ENCODE results near the gene ZNF22. TPM values are rescaled to one million over a fixed set of nuclear protein-coding genes. Genes with fewer than 3 reads are reported as not detected.

The ZNF22 gene
- polyA plus RNA-seq, 1 donor (not counting 4 experiments of a cell fraction or from before 2014, with no cell fraction given): 9.4 TPM

DNA sequence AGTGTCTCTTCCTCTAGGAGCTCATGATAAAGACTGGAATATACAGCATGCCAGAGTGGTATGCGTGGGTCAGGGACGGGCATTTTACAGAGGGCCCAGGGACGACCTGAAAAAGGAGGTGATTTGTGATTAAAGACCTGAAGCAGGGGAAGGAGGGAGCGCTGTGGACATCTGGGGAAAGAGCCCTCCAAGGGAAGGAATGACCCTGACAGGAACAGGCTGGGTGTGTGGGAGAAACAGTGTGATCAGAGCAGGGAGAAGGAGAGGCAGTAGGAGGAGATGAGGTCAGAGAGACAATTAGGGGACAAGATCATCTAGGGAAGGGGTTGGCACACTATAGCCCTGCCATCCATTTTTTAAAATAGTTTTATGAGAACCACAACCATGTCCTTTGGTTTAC, 44.5 kb upstream of the ZNF22 start:
- Histone ChIP-seq H3K4me2 (ENCODE audit: control insufficient read depth, extremely low read depth, insufficient read depth, low read depth, low read length) (no peak overlapping the region), H3K27ac (ENCODE audit: control insufficient read depth, insufficient read depth, low read length) (no peak overlapping the region), H3K4me1 (ENCODE audit: control insufficient read depth, extremely low read depth, insufficient read depth, low read length) (peaks cover 12% of the 10 kb centered on the region), H3K9ac (ENCODE audit: control insufficient read depth, extremely low read depth, insufficient read depth, low read length) (no peak overlapping the region), H3K4me3 (ENCODE audit: control insufficient read depth in 2 of 3, extremely low read depth in 1 of 3, insufficient read depth in 2 of 3, low read depth in 1 of 3, low read length in 3 of 3) (no peak overlapping the region), H3K36me3 (ENCODE audit: control insufficient read depth in 2 of 2, extremely low read depth in 1 of 2, insufficient read depth in 2 of 2, low read length in 2 of 2) (peaks cover 0 to 2% of the 10 kb centered on the region in 2 experiments), H3K9me1 (ENCODE audit: control insufficient read depth, extremely low read depth, insufficient read depth, low read length) (no peaks in the 10 kb centered on the region), H3K79me2 (ENCODE audit: control insufficient read depth, insufficient read depth, low read length) (no peaks in the 10 kb centered on the region), H2AFZ (ENCODE audit: control insufficient read depth, low read length) (no peak overlapping the region), H4K20me1 (ENCODE audit: control insufficient read depth, extremely low read depth, insufficient read depth, low read length) (no peaks in the 10 kb centered on the region), H3K9me3 (ENCODE audit: control insufficient read depth, low read depth, low read length) (no peaks in the 10 kb centered on the region), H3K27me3 (ENCODE audit: control insufficient read depth, extremely low read depth, insufficient read depth, low read length) (no peaks in the 10 kb centered on the region)
- no peak for TF ChIP-seq EZH2 (IDR thresholded peaks at IDR 0.05; ENCODE audit: low read length)
- TF ChIP-seq, protein P1, sequence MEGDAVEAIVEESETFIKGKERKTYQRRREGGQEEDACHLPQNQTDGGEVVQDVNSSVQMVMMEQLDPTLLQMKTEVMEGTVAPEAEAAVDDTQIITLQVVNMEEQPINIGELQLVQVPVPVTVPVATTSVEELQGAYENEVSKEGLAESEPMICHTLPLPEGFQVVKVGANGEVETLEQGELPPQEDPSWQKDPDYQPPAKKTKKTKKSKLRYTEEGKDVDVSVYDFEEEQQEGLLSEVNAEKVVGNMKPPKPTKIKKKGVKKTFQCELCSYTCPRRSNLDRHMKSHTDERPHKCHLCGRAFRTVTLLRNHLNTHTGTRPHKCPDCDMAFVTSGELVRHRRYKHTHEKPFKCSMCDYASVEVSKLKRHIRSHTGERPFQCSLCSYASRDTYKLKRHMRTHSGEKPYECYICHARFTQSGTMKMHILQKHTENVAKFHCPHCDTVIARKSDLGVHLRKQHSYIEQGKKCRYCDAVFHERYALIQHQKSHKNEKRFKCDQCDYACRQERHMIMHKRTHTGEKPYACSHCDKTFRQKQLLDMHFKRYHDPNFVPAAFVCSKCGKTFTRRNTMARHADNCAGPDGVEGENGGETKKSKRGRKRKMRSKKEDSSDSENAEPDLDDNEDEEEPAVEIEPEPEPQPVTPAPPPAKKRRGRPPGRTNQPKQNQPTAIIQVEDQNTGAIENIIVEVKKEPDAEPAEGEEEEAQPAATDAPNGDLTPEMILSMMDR (optimal IDR thresholded peaks at IDR 0.05 in 1 of 3, IDR thresholded peaks at IDR 0.05 in 1 of 3, conservative IDR thresholded peaks at IDR 0.05 in 1 of 3; ENCODE audit: extremely low read depth in 1 of 3, insufficient read depth in 2 of 3, low read length in 3 of 3): no peak
- dilution Hi-C loops (cut with MboI; ENCODE audit: extremely low pct_ligation_motif_present, low sequenced_read_pairs): no loop called here
- DNase-seq (ENCODE audit: low read depth, low spot score) (no peak), FAIRE-seq (no peak)

DNA sequence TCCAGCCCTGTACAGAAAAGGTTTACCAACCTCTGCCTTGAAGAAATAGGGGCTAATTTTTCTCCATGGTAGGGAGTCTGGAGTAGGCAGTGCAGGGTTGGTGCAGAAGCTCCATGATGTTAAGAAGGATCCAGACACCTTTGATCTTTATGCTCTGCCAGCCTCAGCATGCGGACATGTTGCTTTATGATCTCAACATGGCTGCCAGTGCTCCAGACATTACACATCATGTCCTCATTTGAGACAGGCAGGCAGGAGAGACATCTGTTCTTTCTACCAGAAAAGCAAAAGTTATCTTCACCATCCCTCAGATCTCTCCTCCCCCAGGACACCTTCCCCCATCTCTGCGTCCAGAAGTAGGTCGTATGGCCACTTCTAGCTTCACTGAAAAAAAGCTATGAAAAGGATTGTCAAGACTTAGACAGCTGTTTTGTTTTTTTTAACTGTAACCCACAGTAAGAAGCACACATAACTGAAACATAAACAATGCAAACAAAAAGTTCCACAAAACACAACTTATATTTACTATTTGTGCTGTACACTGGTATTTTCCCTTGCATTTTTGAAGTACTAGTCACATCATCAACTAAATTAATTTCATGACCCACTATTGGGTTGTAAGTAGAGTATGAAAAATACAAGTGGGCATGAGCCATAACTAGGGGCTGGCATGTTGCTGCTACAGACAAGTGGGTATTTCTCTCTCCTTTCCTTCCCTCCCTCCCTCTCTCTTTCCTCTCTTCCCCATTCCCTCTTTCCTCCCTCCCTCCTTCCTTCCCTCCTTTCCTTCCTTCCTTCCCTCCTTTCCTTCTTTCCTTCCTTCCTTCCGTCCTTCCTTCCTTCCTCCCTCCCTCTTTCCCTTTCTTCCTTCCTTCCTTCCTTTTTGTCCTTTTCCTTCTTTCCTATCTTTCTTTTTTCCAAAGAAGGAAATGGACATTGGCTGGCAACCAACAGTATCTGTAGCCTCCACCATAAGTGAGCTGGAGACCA, 43.7 kb upstream of the ZNF22 start:
- peaks cover 14% of the 10 kb centered on the region for H3K4me1 ChIP-seq (ENCODE audit: control insufficient read depth, extremely low read depth, insufficient read depth, low read length)
- H3K9me3 ChIP-seq (ENCODE audit: control insufficient read depth, low read depth, low read length): no peaks in the 10 kb centered on the region
- dilution Hi-C loops (cut with MboI; ENCODE audit: extremely low pct_ligation_motif_present, low sequenced_read_pairs): no loop called here
- peaks cover 0 to 2% of the 10 kb centered on the region in 2 experiments for H3K36me3 ChIP-seq (ENCODE audit: control insufficient read depth in 2 of 2, extremely low read depth in 1 of 2, insufficient read depth in 2 of 2, low read length in 2 of 2)
- H3K27ac ChIP-seq (ENCODE audit: control insufficient read depth, insufficient read depth, low read length): no peak overlapping the region
- no peak for DNase-seq (ENCODE audit: low read depth, low spot score)
- H3K79me2 ChIP-seq (ENCODE audit: control insufficient read depth, insufficient read depth, low read length): no peaks in the 10 kb centered on the region
- FAIRE-seq: no peak
- no peaks in the 10 kb centered on the region for H3K27me3 ChIP-seq (ENCODE audit: control insufficient read depth, extremely low read depth, insufficient read depth, low read length)
- H3K9me1 ChIP-seq (ENCODE audit: control insufficient read depth, extremely low read depth, insufficient read depth, low read length): no peaks in the 10 kb centered on the region
- H3K4me2 ChIP-seq (ENCODE audit: control insufficient read depth, extremely low read depth, insufficient read depth, low read depth, low read length): no peak overlapping the region
- H3K4me3 ChIP-seq (ENCODE audit: control insufficient read depth in 2 of 3, extremely low read depth in 1 of 3, insufficient read depth in 2 of 3, low read depth in 1 of 3, low read length in 3 of 3): no peak overlapping the region
- no peak overlapping the region for H2AFZ ChIP-seq (ENCODE audit: control insufficient read depth, low read length)
- no peak overlapping the region for H3K9ac ChIP-seq (ENCODE audit: control insufficient read depth, extremely low read depth, insufficient read depth, low read length)
- TF ChIP-seq EZH2 (IDR thresholded peaks at IDR 0.05; ENCODE audit: low read length): no peak
- TF ChIP-seq, protein P1 (optimal IDR thresholded peaks at IDR 0.05 in 1 of 3, IDR thresholded peaks at IDR 0.05 in 1 of 3, conservative IDR thresholded peaks at IDR 0.05 in 1 of 3; ENCODE audit: extremely low read depth in 1 of 3, insufficient read depth in 2 of 3, low read length in 3 of 3): no peak
- H4K20me1 ChIP-seq (ENCODE audit: control insufficient read depth, extremely low read depth, insufficient read depth, low read length): no peaks in the 10 kb centered on the region
